GM23338 (cell line): Measurements from ENCODE around the gene ARSI. TPM values are rescaled to one million over a fixed set of nuclear protein-coding genes. Genes with fewer than 3 reads are reported as not detected.

ENCODE experiments used
- ATAC-seq: fragments of 200-7000 bp; cut with Tn5 transposase; 3 replicates; pipeline ENCODE4 v1.9.1; 2020
- DNase-seq: peaks from one replicate; pipeline ENCODE4 v3.0.0-alpha.2; 2015; ENCODE audit warnings: low spot score
- H2AFZ ChIP-seq: fragments of 200-600 bp; sonication (generic); 2 replicates; pipeline ENCODE4 v1.8.0; 2016; ENCODE audit warnings: antibody characterized with exemption, mild to moderate bottlenecking, moderate library complexity
- H3F3A ChIP-seq: fragments of 200-600 bp; sonication (generic); replicated peaks from 2 replicates; pipeline ENCODE4 v1.8.0; 2017; ENCODE audit warnings: antibody characterized with exemption, mixed run types, low read depth
- H3K27ac ChIP-seq: fragments of 200-600 bp; sonication (generic); 2 replicates; pipeline ENCODE4 v1.6.1; 2016; ENCODE audit warnings: low read depth
- H3K27me3 ChIP-seq: fragments of 200-600 bp; sonication (generic); 2 replicates; pipeline ENCODE4 v1.8.0; 2016; ENCODE audit warnings: mild to moderate bottlenecking, mixed run types, moderate library complexity; ENCODE audit not compliant: insufficient read depth
- H3K36me3 ChIP-seq: fragments of 200-600 bp; sonication (generic); 2 replicates; pipeline ENCODE4 v1.8.0; 2016; ENCODE audit warnings: mild to moderate bottlenecking; ENCODE audit not compliant: insufficient read depth
- H3K4me1 ChIP-seq: fragments of 200-600 bp; sonication (generic); 2 replicates; pipeline ENCODE4 v1.8.0; 2016; ENCODE audit warnings: mild to moderate bottlenecking, moderate library complexity; ENCODE audit not compliant: insufficient read depth
- H3K4me2 ChIP-seq: fragments of 200-600 bp; sonication (generic); 2 replicates; pipeline ENCODE4 v1.7.1; 2017; ENCODE audit warnings: mixed run types
- H3K4me3 ChIP-seq: fragments of 200-600 bp; sonication (generic); 2 replicates; pipeline ENCODE4 v1.6.1; 2016; ENCODE audit warnings: mixed run types
- H3K79me2 ChIP-seq: fragments of 200-600 bp; sonication (generic); replicated peaks from 2 replicates; pipeline ENCODE4 v1.8.0; 2017; ENCODE audit warnings: mild to moderate bottlenecking; ENCODE audit not compliant: insufficient read depth
- H3K9me2 ChIP-seq: fragments of 200-600 bp; sonication (generic); 2 replicates; pipeline ENCODE4 v1.8.0; 2017; ENCODE audit not compliant: insufficient read depth
- H4K20me1 ChIP-seq: fragments of 200-600 bp; sonication (generic); replicated peaks from 2 replicates; pipeline ENCODE4 v1.8.0; 2017; ENCODE audit warnings: mild to moderate bottlenecking; ENCODE audit not compliant: insufficient read depth
- H3K27ac Mint-ChIP-seq: 2 replicates; pipeline ENCODE4 v1.8.0; 2020; ENCODE audit warnings: inconsistent platforms, mild to moderate bottlenecking, moderate library complexity, mixed read lengths
- H3K27me3 Mint-ChIP-seq: 3 replicates; pipeline ENCODE4 v1.8.0; 2022; ENCODE audit warnings: low read depth, mild to moderate bottlenecking, moderate library complexity, mixed read lengths, inconsistent platforms; ENCODE audit not compliant: insufficient read depth, poor library complexity
- H3K36me3 Mint-ChIP-seq: 3 replicates; pipeline ENCODE4 v1.8.0; 2021; ENCODE audit warnings: low read depth, mild to moderate bottlenecking, inconsistent platforms, moderate library complexity, mixed read lengths
- H3K4me1 Mint-ChIP-seq: 3 replicates; pipeline ENCODE4 v1.8.0; 2020; ENCODE audit warnings: mild to moderate bottlenecking, inconsistent platforms, mixed read lengths
- H3K4me3 Mint-ChIP-seq: 3 replicates; pipeline ENCODE4 v1.8.0; 2021; ENCODE audit warnings: moderate library complexity, mild to moderate bottlenecking, inconsistent platforms, mixed read lengths
- H3K9me3 Mint-ChIP-seq: 3 replicates; pipeline ENCODE4 v1.8.0; 2020; ENCODE audit warnings: moderate library complexity, mild to moderate bottlenecking, inconsistent platforms, mixed read lengths
- CREB1 ChIP-seq: fragments of 250-450 bp; sonication (Bioruptor Pico); IDR thresholded peaks from 2 replicates; pipeline ENCODE4 v1.5.0; 2020; ENCODE audit warnings: low read depth, mild to moderate bottlenecking, moderate library complexity
- CTCF ChIP-seq, 2 experiments: fragments of 200-600 bp in 1 of 2; sonication (generic) in 1 of 2; conservative IDR thresholded peaks; 2 replicates each; pipeline versions ENCODE4 v1.5.1 to v1.6.1; 2016 to 2017; ENCODE audit warnings: antibody characterized with exemption in 2 of 2, low read depth in 2 of 2, mild to moderate bottlenecking in 2 of 2, moderate library complexity in 1 of 2
- ETS1 ChIP-seq: IDR thresholded peaks from 2 replicates; pipeline ENCODE4 v1.6.1; 2016; ENCODE audit warnings: antibody characterized with exemption
- EZH2 ChIP-seq: fragments of 200-600 bp; sonication (generic); IDR thresholded peaks from one replicate; pipeline ENCODE4 v1.8.0; 2017; ENCODE audit warnings: antibody characterized with exemption, mild to moderate bottlenecking, low read depth; ENCODE audit not compliant: unreplicated experiment
- EZH2phosphoT487 ChIP-seq: fragments of 200-600 bp; sonication (generic); IDR thresholded peaks from one replicate; pipeline ENCODE4 v1.8.1; 2018; ENCODE audit warnings: antibody characterized with exemption; ENCODE audit not compliant: unreplicated experiment
- JUNB ChIP-seq: IDR thresholded peaks from one replicate; pipeline ENCODE4 v1.6.1; 2016; ENCODE audit warnings: antibody characterized with exemption; ENCODE audit not compliant: unreplicated experiment
- NANOG ChIP-seq: IDR thresholded peaks from 2 replicates; pipeline ENCODE4 v1.6.1; 2016; ENCODE audit warnings: antibody characterized with exemption, borderline replicate concordance
- POLR2AphosphoS5 ChIP-seq: IDR thresholded peaks from 2 replicates; pipeline ENCODE4 v1.6.1; 2016; ENCODE audit warnings: antibody characterized with exemption, low read depth
- REST ChIP-seq: IDR thresholded peaks from one replicate; pipeline ENCODE4 v1.6.1; 2018; ENCODE audit warnings: antibody characterized with exemption; ENCODE audit not compliant: unreplicated experiment
- STAT1 ChIP-seq: IDR thresholded peaks from one replicate; pipeline ENCODE4 v1.6.1; 2016; ENCODE audit warnings: antibody characterized with exemption; ENCODE audit not compliant: unreplicated experiment
- ZNF114 ChIP-seq: fragments of 250-450 bp; sonication (Bioruptor Pico); IDR thresholded peaks from 2 replicates; pipeline ENCODE4 v1.5.0; 2020; ENCODE audit warnings: mild to moderate bottlenecking, moderate library complexity
- ZNF331 ChIP-seq: fragments of 250-450 bp; sonication (Bioruptor Pico); IDR thresholded peaks from 2 replicates; pipeline ENCODE4 v1.5.0; 2020; ENCODE audit warnings: low read depth, mild to moderate bottlenecking, moderate library complexity
- ZNF462 ChIP-seq: fragments of 250-450 bp; sonication (Bioruptor Pico); IDR thresholded peaks from 2 replicates; pipeline ENCODE4 v1.5.0; 2020; ENCODE audit warnings: mild to moderate bottlenecking, moderate library complexity
- polyA plus RNA-seq: library from polyadenylated mRNA; unstranded; fragments of >200 nt; fragmentation: Nextera tagmentation; extraction: Ambion mirVana; gene quantifications from 2 replicates; pipeline ENCODE4 v1.2.1, GENCODE V29; 2016
- total RNA-seq: library from RNA; depleted of rRNA; stranded (reverse); fragments of >200 nt; shearing (Covaris generic); gene quantifications from 2 replicates; pipeline ENCODE4 v1.2.3, GENCODE V29; 2014

The ARSI gene
- total and polyA plus RNA-seq, 2 experiments from 2014 or later = 0.99 to 6.9 TPM

- Mint-ChIP-seq H3K9me3 (no peaks in the 10 kb centered on the region), H3K27ac (no peak overlapping the region), H3K4me3 (no peak overlapping the region), H3K27me3 (peaks cover 3% of the 10 kb centered on the region), H3K36me3 (no peaks in the 10 kb centered on the region), H3K4me1 (peaks cover 27% of the 10 kb centered on the region)
- Histone ChIP-seq H3K79me2 (no peaks in the 10 kb centered on the region), H3K36me3 (no peaks in the 10 kb centered on the region), H3K9me2 (no peaks in the 10 kb centered on the region), H2AFZ (no peak overlapping the region), H3K4me1 (peaks cover 23% of the 10 kb centered on the region), H3K27me3 (no peaks in the 10 kb centered on the region), H3F3A (no peaks in the 10 kb centered on the region), H3K4me2 (no peak overlapping the region), H3K4me3 (no peak overlapping the region), H4K20me1 (no peaks in the 10 kb centered on the region), H3K27ac (no peak overlapping the region)
- ATAC-seq = peak; percentile 70
- TF ChIP-seq EZH2phosphoT487 (no peak), STAT1 (no peak), ZNF331 (CRISPR knock-in tag) (no peak), NANOG (no peak), ZNF114 (no peak), REST (no peak), CREB1 (no peak), POLR2AphosphoS5 (no peak), ZNF462 (CRISPR knock-in tag) (no peak), CTCF (conservative IDR thresholded peaks at IDR 0.05; ENCODE audit: low read depth in 2 of 2) (no peak), ETS1 (no peak), EZH2 (no peak), JUNB (no peak)
- DNase-seq = peak; percentile 38
Measured at GRCh38 chr5:150309101-150309885, 6.6 kb upstream of the ARSI start.
